H9 (cell line): ENCODE results near the gene GRWD1. TPM values are rescaled to one million over a fixed set of nuclear protein-coding genes. Genes with fewer than 3 reads are reported as not detected.

ENCODE experiments used
- DNase-seq: peaks from one replicate; pipeline ENCODE4 v3.0.0-alpha.2; 2017
- H2AFZ ChIP-seq: one replicate; pipeline ENCODE4 v1.6.1; 2013; ENCODE audit warnings: mild to moderate bottlenecking, low read length, control low read depth, moderate library complexity
- H2AK5ac ChIP-seq: 2 replicates; pipeline ENCODE4 v1.6.1; 2013; ENCODE audit warnings: low read length, control low read depth, mixed read lengths; ENCODE audit not compliant: insufficient read length
- H2BK120ac ChIP-seq: one replicate; pipeline ENCODE4 v1.6.1; 2013; ENCODE audit warnings: low read depth, mild to moderate bottlenecking, low read length, control low read depth, inconsistent platforms; ENCODE audit not compliant: poor library complexity, severe bottlenecking
- H2BK12ac ChIP-seq: 2 replicates; pipeline ENCODE4 v1.6.1; 2013; ENCODE audit warnings: low read length, control low read depth, mixed read lengths, low read depth; ENCODE audit not compliant: insufficient read length
- H2BK15ac ChIP-seq: 2 replicates; pipeline ENCODE4 v1.6.1; 2013; ENCODE audit warnings: low read depth, low read length, control low read depth
- H2BK20ac ChIP-seq: one replicate; pipeline ENCODE4 v1.6.1; 2013; ENCODE audit warnings: low read depth, mild to moderate bottlenecking, low read length, control low read depth, inconsistent platforms; ENCODE audit not compliant: poor library complexity, severe bottlenecking
- H2BK5ac ChIP-seq: 2 replicates; pipeline ENCODE4 v1.6.1; 2013; ENCODE audit warnings: low read length, control low read depth, mixed read lengths; ENCODE audit not compliant: insufficient read length
- H3K14ac ChIP-seq: 2 replicates; pipeline ENCODE4 v1.6.1; 2013; ENCODE audit warnings: low read length, control low read depth; ENCODE audit not compliant: insufficient read depth
- H3K18ac ChIP-seq: 2 replicates; pipeline ENCODE4 v1.6.1; 2013; ENCODE audit warnings: low read depth, mild to moderate bottlenecking, mixed read lengths, low read length, control low read depth; ENCODE audit not compliant: insufficient read length
- H3K23ac ChIP-seq: 2 replicates; pipeline ENCODE4 v1.6.1; 2013; ENCODE audit warnings: low read length, control low read depth, mixed read lengths, low read depth; ENCODE audit not compliant: insufficient read length
- H3K23me2 ChIP-seq: 2 replicates; pipeline ENCODE4 v1.6.1; 2013; ENCODE audit warnings: low read depth, mild to moderate bottlenecking, mixed read lengths, low read length, control low read depth; ENCODE audit not compliant: insufficient read length, poor library complexity, severe bottlenecking
- H3K27ac ChIP-seq: 2 replicates; pipeline ENCODE4 v1.5.1; 2013; ENCODE audit warnings: low read length, control low read depth, mixed read lengths, low read depth; ENCODE audit not compliant: insufficient read length
- H3K27me3 ChIP-seq: 2 replicates; pipeline ENCODE4 v1.6.1; 2013; ENCODE audit warnings: low read length, control low read depth, inconsistent platforms; ENCODE audit not compliant: insufficient read depth
- H3K4ac ChIP-seq: 2 replicates; pipeline ENCODE4 v1.6.1; 2013; ENCODE audit warnings: low read depth, mild to moderate bottlenecking, control low read depth, inconsistent platforms, low read length, moderate library complexity
- H3K4me1 ChIP-seq: 2 replicates; pipeline ENCODE4 v1.6.1; 2013; ENCODE audit warnings: low read length, control low read depth, inconsistent platforms; ENCODE audit not compliant: insufficient read depth
- H3K4me2 ChIP-seq: 2 replicates; pipeline ENCODE4 v1.6.1; 2013; ENCODE audit warnings: low read length, control low read depth, mixed read lengths; ENCODE audit not compliant: insufficient read length, insufficient read depth
- H3K56ac ChIP-seq: 2 replicates; pipeline ENCODE4 v1.6.1; 2013; ENCODE audit warnings: low read depth, mild to moderate bottlenecking, mixed read lengths, low read length, control low read depth; ENCODE audit not compliant: insufficient read length
- H3K79me1 ChIP-seq: 2 replicates; pipeline ENCODE4 v1.6.1; 2013; ENCODE audit warnings: low read depth, mild to moderate bottlenecking, moderate library complexity, low read length, control low read depth, inconsistent platforms; ENCODE audit not compliant: insufficient read depth, poor library complexity, severe bottlenecking
- H3K79me2 ChIP-seq: 2 replicates; pipeline ENCODE4 v1.6.1; 2013; ENCODE audit warnings: low read length, control low read depth, inconsistent platforms; ENCODE audit not compliant: insufficient read depth
- H3K9ac ChIP-seq: 2 replicates; pipeline ENCODE4 v1.6.1; 2013; ENCODE audit warnings: low read length, control low read depth, mixed read lengths; ENCODE audit not compliant: insufficient read length; ENCODE audit errors: extremely low read depth
- H3K9me3 ChIP-seq: one replicate; pipeline ENCODE4 v1.6.1; 2013; ENCODE audit warnings: low read depth, low read length, inconsistent platforms; ENCODE audit not compliant: control insufficient read depth
- H3T11ph ChIP-seq: one replicate; pipeline ENCODE4 v1.6.1; 2013; ENCODE audit warnings: mild to moderate bottlenecking, low read length, control low read depth, inconsistent platforms
- H4K20me1 ChIP-seq: one replicate; pipeline ENCODE4 v1.6.1; 2013; ENCODE audit not compliant: control insufficient read depth, insufficient read length, insufficient read depth
- H4K5ac ChIP-seq: 2 replicates; pipeline ENCODE4 v1.6.1; 2013; ENCODE audit warnings: low read depth, mild to moderate bottlenecking, mixed read lengths, low read length, control low read depth; ENCODE audit not compliant: insufficient read length
- H4K8ac ChIP-seq: replicated peaks from 2 replicates; pipeline ENCODE4 v1.6.1; 2013; ENCODE audit warnings: low read length, control low read depth, mixed read lengths, low read depth; ENCODE audit not compliant: insufficient read length
- H4K91ac ChIP-seq: 2 replicates; pipeline ENCODE4 v1.6.1; 2013; ENCODE audit warnings: low read depth, mild to moderate bottlenecking, moderate library complexity, mixed read lengths, low read length, control low read depth; ENCODE audit not compliant: insufficient read length
- H3K27ac Mint-ChIP-seq, 3 experiments: 2 replicates in 2 of 3; 3 replicates in 1 of 3; pipeline ENCODE4 v1.8.0; 2020 to 2021; ENCODE audit warnings: mixed read lengths in 3 of 3, mild to moderate bottlenecking in 1 of 3, moderate library complexity in 1 of 3
- H3K27me3 Mint-ChIP-seq: 2 replicates; pipeline ENCODE4 v1.8.0; 2021; ENCODE audit warnings: low read depth, mild to moderate bottlenecking, moderate library complexity, mixed read lengths
- H3K36me3 Mint-ChIP-seq, 3 experiments: 2 replicates in 2 of 3; 3 replicates in 1 of 3; pipeline ENCODE4 v1.8.0; 2020 to 2021; ENCODE audit warnings: low read depth in 3 of 3, mixed read lengths in 3 of 3; ENCODE audit not compliant: insufficient read depth in 1 of 3
- H3K4me1 Mint-ChIP-seq, 2 experiments: 2 replicates each; pipeline ENCODE4 v1.8.0; 2020; ENCODE audit warnings: mixed read lengths in 2 of 2
- H3K4me3 Mint-ChIP-seq, 2 experiments: 2 replicates in 1 of 2; 3 replicates in 1 of 2; pipeline ENCODE4 v1.8.0; 2020 to 2021; ENCODE audit warnings: mild to moderate bottlenecking in 2 of 2, mixed read lengths in 2 of 2, moderate library complexity in 1 of 2
- H3K9me3 Mint-ChIP-seq, 2 experiments: 2 replicates in 1 of 2; 3 replicates in 1 of 2; pipeline ENCODE4 v1.8.0; 2020; ENCODE audit warnings: mild to moderate bottlenecking in 2 of 2, mixed read lengths in 2 of 2, moderate library complexity in 1 of 2
- WGBS: extraction: QIAGEN DNeasy Blood & Tissue Kit; methylation state at CpG from one replicate; pipeline ENCODE4 v1.1.7; 2013; ENCODE audit warnings: missing lambda C conversion rate, low lambda C conversion rate, mixed read lengths; ENCODE audit not compliant: insufficient read length; ENCODE audit errors: extremely low coverage; 5-methylcytosine and 5-hydroxymethylcytosine counted together
- total RNA-seq: library from RNA; stranded (reverse); gene quantifications from 2 replicates; pipeline ENCODE4 v1.2.1, GENCODE V29; 2021
- TF ChIP-seq, protein P1 (sequence below): fragments of 200-600 bp; sonication (generic); conservative IDR thresholded peaks from 3 replicates; pipeline ENCODE4 v1.8.0; 2021; ENCODE audit warnings: antibody characterized with exemption, mild to moderate bottlenecking

Gene GRWD1
- total RNA-seq, 1 experiment from 2014 or later = 92.0 TPM

DNA sequence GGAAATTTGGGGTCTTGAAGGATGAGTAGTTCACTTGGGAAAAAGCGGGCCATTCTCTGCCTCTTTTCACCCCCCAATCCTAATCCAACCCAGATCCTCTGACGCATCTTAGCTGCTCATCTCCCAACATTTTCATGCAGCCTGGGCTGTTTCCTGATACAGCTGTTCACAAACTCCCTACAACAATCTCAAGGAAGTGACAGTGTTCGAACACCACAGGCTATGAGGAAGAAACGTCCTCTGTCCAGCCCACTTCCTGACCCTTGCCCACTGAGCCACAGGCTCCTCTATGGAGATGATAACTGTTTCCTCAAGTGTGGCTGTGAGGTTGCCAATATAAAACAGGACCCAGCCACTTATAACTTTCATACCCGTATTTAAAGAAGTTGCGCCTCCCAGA is 49.6 kb downstream of the GRWD1 start:
- H3K27me3 Mint-ChIP-seq = peaks cover 14% of the 10 kb centered on the region
- no peak overlapping the region for H3K4me2 ChIP-seq
- H3K27ac ChIP-seq = no peak overlapping the region

More for the DNA sequence above, 49.6 kb downstream of the GRWD1 start:
- DNase-seq = no peak
- H3T11ph ChIP-seq = no peak overlapping the region
- no peak overlapping the region for H3K9ac ChIP-seq
- H2BK120ac ChIP-seq = no peak overlapping the region
- no peaks in the 10 kb centered on the region for H4K20me1 ChIP-seq
- H3K79me2 ChIP-seq = no peaks in the 10 kb centered on the region
- no peak overlapping the region for H3K23ac ChIP-seq
- no peak overlapping the region for H2BK5ac ChIP-seq
- H4K8ac ChIP-seq = no peak overlapping the region
- Mint-ChIP-seq H3K27ac (no peak overlapping the region), H3K4me3 (peak overlapping the region in 1 of 2 experiments; percentile 82; a peak in 2 of 5 replicates), H3K9me3 (no peaks in the 10 kb centered on the region; a peak in 2 of 5 replicates), H3K36me3 (peaks cover 0 to 6% (median 5%) of the 10 kb centered on the region in 3 experiments; a peak in 5 of 7 replicates), H3K4me1 (peaks cover 21 to 33% of the 10 kb centered on the region in 2 experiments)
- no peak overlapping the region for H3K14ac ChIP-seq
- H3K4ac ChIP-seq = no peak overlapping the region
- TF ChIP-seq, protein P1, sequence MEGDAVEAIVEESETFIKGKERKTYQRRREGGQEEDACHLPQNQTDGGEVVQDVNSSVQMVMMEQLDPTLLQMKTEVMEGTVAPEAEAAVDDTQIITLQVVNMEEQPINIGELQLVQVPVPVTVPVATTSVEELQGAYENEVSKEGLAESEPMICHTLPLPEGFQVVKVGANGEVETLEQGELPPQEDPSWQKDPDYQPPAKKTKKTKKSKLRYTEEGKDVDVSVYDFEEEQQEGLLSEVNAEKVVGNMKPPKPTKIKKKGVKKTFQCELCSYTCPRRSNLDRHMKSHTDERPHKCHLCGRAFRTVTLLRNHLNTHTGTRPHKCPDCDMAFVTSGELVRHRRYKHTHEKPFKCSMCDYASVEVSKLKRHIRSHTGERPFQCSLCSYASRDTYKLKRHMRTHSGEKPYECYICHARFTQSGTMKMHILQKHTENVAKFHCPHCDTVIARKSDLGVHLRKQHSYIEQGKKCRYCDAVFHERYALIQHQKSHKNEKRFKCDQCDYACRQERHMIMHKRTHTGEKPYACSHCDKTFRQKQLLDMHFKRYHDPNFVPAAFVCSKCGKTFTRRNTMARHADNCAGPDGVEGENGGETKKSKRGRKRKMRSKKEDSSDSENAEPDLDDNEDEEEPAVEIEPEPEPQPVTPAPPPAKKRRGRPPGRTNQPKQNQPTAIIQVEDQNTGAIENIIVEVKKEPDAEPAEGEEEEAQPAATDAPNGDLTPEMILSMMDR = no peak
- no peak overlapping the region for H2BK15ac ChIP-seq
- no CpG with 5 or more reads among the region's 6 CpGs for WGBS
- no peaks in the 10 kb centered on the region for H3K79me1 ChIP-seq
- H4K5ac ChIP-seq = no peak overlapping the region
- no peaks in the 10 kb centered on the region for H3K9me3 ChIP-seq
- no peak overlapping the region for H2BK20ac ChIP-seq
- H3K56ac ChIP-seq = no peak overlapping the region
- H2AK5ac ChIP-seq = no peak overlapping the region
- H2AFZ ChIP-seq = no peak overlapping the region
- peaks cover 8% of the 10 kb centered on the region for H3K23me2 ChIP-seq
- no peaks in the 10 kb centered on the region for H3K27me3 ChIP-seq
- no peak overlapping the region for H4K91ac ChIP-seq
- H2BK12ac ChIP-seq = no peak overlapping the region
- no peak overlapping the region for H3K18ac ChIP-seq
- no peaks in the 10 kb centered on the region for H3K4me1 ChIP-seq
